Measurements from ENCODE around the gene HLF. TPM values are rescaled to one million over a fixed set of nuclear protein-coding genes. Genes with fewer than 3 reads are reported as not detected.

Gene HLF
- total RNA-seq, 1 experiment from 2014 or later = 1.3 TPM

GRCh38 chr17:55282741-55283140 is 18.0 kb downstream of the HLF start:
- intact Hi-C loops (cut with micrococcal nuclease; ENCODE audit: unreplicated experiment) = loop anchor here (10.0 kb wide), 1 partner anchor 378 kb away; the partner anchor contains the start of gene TOM1L1
- TF ChIP-seq CTCF (IDR thresholded peaks at IDR 0.05; ENCODE audit: unreplicated experiment) = no peak
- DNase-seq = no peak
- Mint-ChIP-seq H3K4me1 (ENCODE audit: low read depth, unreplicated experiment) (peaks cover 55% of the 10 kb centered on the region), H3K27ac (ENCODE audit: unreplicated experiment) (no peak overlapping the region), H3K4me3 (ENCODE audit: low read depth, unreplicated experiment) (no peak overlapping the region), H3K36me3 (ENCODE audit: insufficient read depth, unreplicated experiment) (peaks cover 6% of the 10 kb centered on the region), H3K9me3 (ENCODE audit: low read depth, unreplicated experiment) (no peaks in the 10 kb centered on the region), H3K27me3 (ENCODE audit: unreplicated experiment) (no peaks in the 10 kb centered on the region)
- BruUV-seq (replicated peaks) = no TSS peak
- CTCF ChIA-PET = no interaction called here

GRCh38 chr17:55283256-55283965 is 18.7 kb downstream of the HLF start:
- Mint-ChIP-seq H3K27ac (ENCODE audit: unreplicated experiment) (no peak overlapping the region), H3K4me1 (ENCODE audit: low read depth, unreplicated experiment) (peaks cover 51% of the 10 kb centered on the region), H3K9me3 (ENCODE audit: low read depth, unreplicated experiment) (no peaks in the 10 kb centered on the region), H3K4me3 (ENCODE audit: low read depth, unreplicated experiment) (peak overlapping the region; percentile 37), H3K27me3 (ENCODE audit: unreplicated experiment) (no peaks in the 10 kb centered on the region), H3K36me3 (ENCODE audit: insufficient read depth, unreplicated experiment) (peaks cover 6% of the 10 kb centered on the region)
- no TSS peak for BruUV-seq (replicated peaks)
- TF ChIP-seq CTCF (IDR thresholded peaks at IDR 0.05; ENCODE audit: unreplicated experiment) = no peak
- no peak for DNase-seq
- intact Hi-C loops (cut with micrococcal nuclease; ENCODE audit: unreplicated experiment) = loop anchor here (10.0 kb wide), 1 partner anchor 379 kb away; the partner anchor contains the start of gene TOM1L1
- CTCF ChIA-PET = no interaction called here

DNA sequence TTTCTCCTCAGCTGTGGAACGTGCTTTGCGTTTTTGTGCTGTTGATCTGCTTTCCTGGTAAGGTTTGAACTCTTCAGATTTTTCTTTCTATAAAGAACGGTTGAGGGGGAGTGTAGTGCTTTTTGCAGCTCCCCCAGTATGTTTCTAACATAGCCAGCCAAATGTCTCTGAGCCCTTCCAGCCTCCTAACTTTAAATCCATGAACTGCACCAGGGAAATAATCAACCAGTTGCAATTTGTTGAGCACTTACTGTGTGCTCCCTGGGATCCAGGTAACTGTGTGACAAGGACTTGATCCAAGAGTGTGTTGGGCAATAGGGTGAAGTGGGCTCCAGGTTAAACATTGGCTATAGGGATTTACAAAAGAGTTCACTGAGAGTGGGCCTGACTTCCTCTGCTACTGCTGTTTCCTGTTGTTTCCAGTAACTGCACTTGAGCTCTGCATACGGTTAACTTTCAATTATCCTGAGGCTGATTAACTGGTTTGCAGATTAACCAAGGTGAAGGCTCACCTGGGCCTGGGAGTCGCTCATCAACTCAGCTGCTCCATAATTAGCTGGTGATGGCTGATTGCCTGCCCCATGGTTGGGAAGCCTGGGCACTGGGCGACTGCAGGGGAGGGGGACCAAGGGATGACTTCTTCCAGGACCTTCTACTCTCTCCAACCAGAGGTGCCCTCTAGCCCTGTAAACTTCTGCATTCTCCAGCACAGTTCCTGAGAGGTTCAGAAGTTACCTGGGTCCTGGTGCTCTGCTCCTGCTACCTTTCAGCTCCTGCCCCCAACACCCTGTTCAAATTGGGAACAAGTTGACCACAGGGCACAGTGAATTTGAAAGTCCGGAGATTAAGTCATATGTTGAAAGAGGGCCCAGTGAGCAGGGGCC is 19.5 kb downstream of the HLF start:
- Mint-ChIP-seq H3K4me3 (ENCODE audit: low read depth, unreplicated experiment) (no peak overlapping the region), H3K27ac (ENCODE audit: unreplicated experiment) (no peak overlapping the region), H3K36me3 (ENCODE audit: insufficient read depth, unreplicated experiment) (peaks cover 6% of the 10 kb centered on the region), H3K4me1 (ENCODE audit: low read depth, unreplicated experiment) (peaks cover 46% of the 10 kb centered on the region), H3K9me3 (ENCODE audit: low read depth, unreplicated experiment) (no peaks in the 10 kb centered on the region), H3K27me3 (ENCODE audit: unreplicated experiment) (no peaks in the 10 kb centered on the region)
- CTCF ChIA-PET = no interaction called here
- DNase-seq = peak; percentile 29
- no peak for TF ChIP-seq CTCF (IDR thresholded peaks at IDR 0.05; ENCODE audit: unreplicated experiment)
- intact Hi-C loops (cut with micrococcal nuclease; ENCODE audit: unreplicated experiment) = loop anchor here (10.0 kb wide), 1 partner anchor 379 kb away; the partner anchor contains the start of gene TOM1L1
- no TSS peak for BruUV-seq (replicated peaks)

GRCh38 chr17:55284944-55285339 is 20.2 kb downstream of the HLF start:
- CTCF ChIA-PET = interaction anchor here (0.8 kb wide), 1 partner anchor 12 kb away, joined by 3 read pairs; no protein-coding TSS in a partner anchor
- no peaks in the 10 kb centered on the region for H3K9me3 Mint-ChIP-seq (ENCODE audit: low read depth, unreplicated experiment)
- no peak overlapping the region for H3K27ac Mint-ChIP-seq (ENCODE audit: unreplicated experiment)
- TF ChIP-seq CTCF (IDR thresholded peaks at IDR 0.05; ENCODE audit: unreplicated experiment) = no peak
- H3K36me3 Mint-ChIP-seq (ENCODE audit: insufficient read depth, unreplicated experiment) = peaks cover 6% of the 10 kb centered on the region
- no peak for DNase-seq
- no peak overlapping the region for H3K4me3 Mint-ChIP-seq (ENCODE audit: low read depth, unreplicated experiment)
- intact Hi-C loops (cut with micrococcal nuclease; ENCODE audit: unreplicated experiment) = loop anchor here (5.0 to 10.0 kb wide), 2 partner anchors 48 to 380 kb away; partner anchors contain the start of gene TOM1L1
- BruUV-seq (replicated peaks) = no TSS peak
- H3K27me3 Mint-ChIP-seq (ENCODE audit: unreplicated experiment) = no peaks in the 10 kb centered on the region
- H3K4me1 Mint-ChIP-seq (ENCODE audit: low read depth, unreplicated experiment) = peaks cover 46% of the 10 kb centered on the region
